MM.1S (cell line): ENCODE measurements around the gene COMMD10.

Experiments
- CTCF ChIP-seq: fragments of 300-600 bp; sonication (generic); IDR thresholded peaks from 2 replicates; pipeline ENCODE4 v1.5.1; 2016; ENCODE audit warnings: antibody characterized with exemption, low read length, mixed read lengths
- EZH2 ChIP-seq: fragments of 300-600 bp; sonication (generic); optimal IDR thresholded peaks from 2 replicates; pipeline ENCODE3; 2017; ENCODE audit warnings: low read depth, mild to moderate bottlenecking, antibody characterized with exemption, low read length, mixed read lengths

GRCh38 chr5:116274251-116274650 lies 189.4 kb downstream of the COMMD10 start:
- no peak for TF ChIP-seq EZH2
- TF ChIP-seq CTCF: no peak
